Mononuclear cell (primary cell): ENCODE results near the gene CLIC6. TPM values are rescaled to one million over a fixed set of nuclear protein-coding genes. Genes with fewer than 3 reads are reported as not detected.
"Not testable (repeated sequence)": the region's sequence is repeated elsewhere in the genome, so short reads cannot be mapped to it uniquely, and the experiment has no call there.

Experiments
- H3K27me3 ChIP-seq: 2 replicates; pipeline ENCODE4 v1.6.0; 2011; ENCODE audit warnings: low read length, control low read depth; ENCODE audit not compliant: insufficient read depth
- H3K4me1 ChIP-seq: 2 replicates; pipeline ENCODE4 v1.5.1; 2011; ENCODE audit warnings: mild to moderate bottlenecking, low read length, control low read depth; ENCODE audit not compliant: insufficient read depth
- H3K4me3 ChIP-seq: 2 replicates; pipeline ENCODE4 v1.5.1; 2011; ENCODE audit warnings: mild to moderate bottlenecking, low read length, moderate library complexity
- H3K9me3 ChIP-seq: 2 replicates; pipeline ENCODE4 v1.5.1; 2011; ENCODE audit warnings: low read depth, mild to moderate bottlenecking, control low read depth, low read length
- total RNA-seq: library from RNA; depleted of rRNA; stranded (reverse); fragments of >200 nt; gene quantifications from one replicate; pipeline ENCODE4 v1.2.3, GENCODE V29; 2012

CLIC6 gene
- total RNA-seq, 1 donor = 0.10 TPM

- no peaks in the 10 kb centered on the region for H3K9me3 ChIP-seq
- H3K4me1 ChIP-seq = peaks cover 8% of the 10 kb centered on the region
- H3K4me3 ChIP-seq = no peak overlapping the region
- no peaks in the 10 kb centered on the region for H3K27me3 ChIP-seq
Measured at GRCh38 chr21:34642211-34643075, 26.4 kb upstream of the CLIC6 start.

- Histone ChIP-seq H3K9me3 (no peaks in the 10 kb centered on the region), H3K27me3 (no peaks in the 10 kb centered on the region), H3K4me3 (no peak overlapping the region), H3K4me1 (peaks cover 8% of the 10 kb centered on the region)
Measured at GRCh38 chr21:34644825-34645224, 24.0 kb upstream of the CLIC6 start.

- no peak overlapping the region for H3K4me3 ChIP-seq
- H3K4me1 ChIP-seq = no peaks in the 10 kb centered on the region
- peaks cover 7% of the 10 kb centered on the region for H3K9me3 ChIP-seq
- no peaks in the 10 kb centered on the region for H3K27me3 ChIP-seq
Measured at GRCh38 chr21:34647555-34647954, 21.2 kb upstream of the CLIC6 start.

- no peak overlapping the region for H3K4me3 ChIP-seq
- peaks cover 7% of the 10 kb centered on the region for H3K9me3 ChIP-seq
- H3K27me3 ChIP-seq = no peaks in the 10 kb centered on the region
- H3K4me1 ChIP-seq = no peaks in the 10 kb centered on the region
Measured at GRCh38 chr21:34648739-34649297, 20.0 kb upstream of the CLIC6 start.

- H3K9me3 ChIP-seq = peaks cover 7% of the 10 kb centered on the region
- no peak overlapping the region for H3K4me3 ChIP-seq
- no peaks in the 10 kb centered on the region for H3K4me1 ChIP-seq
- no peaks in the 10 kb centered on the region for H3K27me3 ChIP-seq
Measured at GRCh38 chr21:34649400-34649799, 19.4 kb upstream of the CLIC6 start.

GRCh38 chr21:34650861-34651431 is 17.8 kb upstream of the CLIC6 start:
- H3K27me3 ChIP-seq = peaks cover 5% of the 10 kb centered on the region
- H3K4me1 ChIP-seq = no peaks in the 10 kb centered on the region

GRCh38 chr21:34651642-34652041 is 17.2 kb upstream of the CLIC6 start:
- Histone ChIP-seq H3K4me3 (no peak overlapping the region), H3K4me1 (no peaks in the 10 kb centered on the region), H3K27me3 (peaks cover 7% of the 10 kb centered on the region), H3K9me3 (peaks cover 7% of the 10 kb centered on the region)

More at GRCh38 chr21:34650861-34651431, 17.8 kb upstream of the CLIC6 start:
- Histone ChIP-seq H3K4me3 (no peak overlapping the region), H3K9me3 (peaks cover 7% of the 10 kb centered on the region)

- H3K27me3 ChIP-seq = peaks cover 23% of the 10 kb centered on the region
- no peak overlapping the region for H3K4me3 ChIP-seq
- no peaks in the 10 kb centered on the region for H3K4me1 ChIP-seq
- H3K9me3 ChIP-seq = peaks cover 7% of the 10 kb centered on the region
Measured at GRCh38 chr21:34653522-34653921, 15.3 kb upstream of the CLIC6 start.

GRCh38 chr21:34661848-34662247 is 6.9 kb upstream of the CLIC6 start:
- Histone ChIP-seq H3K4me3 (no peak overlapping the region), H3K4me1 (no peaks in the 10 kb centered on the region), H3K27me3 (peaks cover 31% of the 10 kb centered on the region), H3K9me3 (peaks cover 22% of the 10 kb centered on the region)

- H3K27me3 ChIP-seq = peaks cover 48% of the 10 kb centered on the region
- H3K9me3 ChIP-seq = no peaks in the 10 kb centered on the region
- no peak overlapping the region for H3K4me3 ChIP-seq
- H3K4me1 ChIP-seq = peaks cover 6% of the 10 kb centered on the region
Measured at GRCh38 chr21:34667761-34668160, 1.0 kb upstream of the CLIC6 start.

GRCh38 chr21:34669149-34669879 is 520 bp downstream of the CLIC6 start:
- peaks cover 52% of the 10 kb centered on the region for H3K27me3 ChIP-seq
- no peaks in the 10 kb centered on the region for H3K9me3 ChIP-seq
- peaks cover 6% of the 10 kb centered on the region for H3K4me1 ChIP-seq
- no peak overlapping the region for H3K4me3 ChIP-seq

GRCh38 chr21:34669880-34670219 is 1.1 kb downstream of the CLIC6 start:
- peaks cover 52% of the 10 kb centered on the region for H3K27me3 ChIP-seq
- not testable (repeated sequence) for H3K4me3 ChIP-seq, H3K9me3 ChIP-seq, H3K4me1 ChIP-seq

- Histone ChIP-seq H3K27me3 (peaks cover 54% of the 10 kb centered on the region), H3K9me3 (no peaks in the 10 kb centered on the region), H3K4me3 (no peak overlapping the region), H3K4me1 (peaks cover 6% of the 10 kb centered on the region)
Measured at GRCh38 chr21:34670220-34670961, 1.6 kb downstream of the CLIC6 start.

- H3K27me3 ChIP-seq = peaks cover 59% of the 10 kb centered on the region
- H3K4me3 ChIP-seq = no peak overlapping the region
- no peaks in the 10 kb centered on the region for H3K9me3 ChIP-seq
- peaks cover 6% of the 10 kb centered on the region for H3K4me1 ChIP-seq
Measured at GRCh38 chr21:34670962-34671348, 2.2 kb downstream of the CLIC6 start.
